Measurements from ENCODE around the gene UGT3A2.
"Not testable (repeated sequence)": the region's sequence is repeated elsewhere in the genome, so short reads cannot be mapped to it uniquely, and the experiment has no call there.

UGT3A2 gene

GRCh38 chr5:36056422-36056821 lies 10.3 kb downstream of the UGT3A2 start:
- DNase-seq (ENCODE audit: low read depth, low spot score), result no peak
- no peak overlapping the region for H3K4me3 ChIP-seq (ENCODE audit: low read length)

DNA sequence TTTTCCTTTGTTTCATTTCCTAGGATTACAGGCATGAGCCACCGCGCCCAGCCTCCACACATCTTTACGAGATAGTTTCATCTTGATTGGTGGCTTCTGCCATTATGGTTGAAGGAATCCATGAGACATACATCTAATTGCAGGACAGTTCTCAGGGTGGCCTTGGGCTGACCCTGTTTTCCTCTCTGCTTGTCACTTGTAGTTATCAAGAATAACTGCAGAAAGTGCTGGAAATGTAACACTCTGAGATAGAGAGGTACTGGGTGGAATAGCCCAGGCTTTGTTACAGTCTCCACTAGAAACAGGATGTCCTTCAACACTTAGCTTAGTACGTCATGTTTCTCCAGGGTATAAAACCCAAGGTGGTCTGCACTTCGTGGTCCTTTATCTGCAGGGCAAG lies 10.7 kb downstream of the UGT3A2 start:
- no peak overlapping the region for H3K4me3 ChIP-seq (ENCODE audit: low read length)
- no peak for DNase-seq (ENCODE audit: low read depth, low spot score)

- DNase-seq (ENCODE audit: low read depth, low spot score), result peak; percentile 95
- H3K4me3 ChIP-seq (ENCODE audit: low read length), result peak overlapping the region; percentile 22
Observed at GRCh38 chr5:36054647-36055046, 12.0 kb downstream of the UGT3A2 start.

GRCh38 chr5:36052538-36052937 lies 14.1 kb downstream of the UGT3A2 start:
- DNase-seq (ENCODE audit: low read depth, low spot score), result no peak
- no peak overlapping the region for H3K4me3 ChIP-seq (ENCODE audit: low read length)

GRCh38 chr5:36049949-36050348 lies 16.7 kb downstream of the UGT3A2 start:
- DNase-seq (ENCODE audit: low read depth, low spot score), result no peak
- H3K4me3 ChIP-seq (ENCODE audit: low read length), result no peak overlapping the region

DNA sequence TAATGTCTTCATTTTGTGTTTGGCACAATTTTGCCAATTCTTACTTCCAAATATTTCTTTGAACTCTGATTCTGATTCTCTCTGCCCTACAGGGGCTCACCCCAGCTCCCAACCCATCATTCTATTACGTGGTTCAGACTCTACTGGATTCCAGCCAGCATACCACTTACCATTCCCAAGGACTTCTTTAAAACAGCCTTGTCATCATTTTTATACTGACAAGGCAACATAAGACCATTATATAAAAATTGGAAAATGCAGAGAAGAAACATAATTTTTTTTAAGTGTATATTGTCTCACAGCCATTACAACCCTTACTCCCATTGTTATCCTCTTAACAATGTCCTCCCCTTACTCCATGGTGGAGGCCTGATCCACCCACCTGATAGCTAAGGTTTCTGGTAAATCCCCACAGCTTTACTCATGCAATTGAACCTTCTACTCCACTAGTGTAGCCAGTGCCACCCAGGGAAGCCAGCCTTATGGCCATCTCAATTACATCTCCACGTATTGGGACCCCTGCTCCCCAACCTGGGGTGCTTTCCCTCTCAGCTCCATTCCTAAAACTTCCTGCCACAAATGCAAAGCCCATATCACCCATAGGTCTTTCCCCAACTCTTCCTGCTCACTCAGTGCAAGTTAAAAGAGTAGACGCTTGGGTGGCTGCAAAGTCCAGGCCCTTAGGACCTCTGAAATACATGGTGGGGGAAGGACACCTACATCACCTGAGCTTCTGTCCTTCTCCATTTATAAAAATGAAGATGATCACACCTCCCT lies 19.1 kb downstream of the UGT3A2 start:
- no peak for DNase-seq (ENCODE audit: low read depth, low spot score)
- H3K4me3 ChIP-seq (ENCODE audit: low read length), result no peak overlapping the region

GRCh38 chr5:36045895-36046294 lies 20.8 kb downstream of the UGT3A2 start:
- DNase-seq (ENCODE audit: low read depth, low spot score), result no peak
- no peak overlapping the region for H3K4me3 ChIP-seq (ENCODE audit: low read length)

DNA sequence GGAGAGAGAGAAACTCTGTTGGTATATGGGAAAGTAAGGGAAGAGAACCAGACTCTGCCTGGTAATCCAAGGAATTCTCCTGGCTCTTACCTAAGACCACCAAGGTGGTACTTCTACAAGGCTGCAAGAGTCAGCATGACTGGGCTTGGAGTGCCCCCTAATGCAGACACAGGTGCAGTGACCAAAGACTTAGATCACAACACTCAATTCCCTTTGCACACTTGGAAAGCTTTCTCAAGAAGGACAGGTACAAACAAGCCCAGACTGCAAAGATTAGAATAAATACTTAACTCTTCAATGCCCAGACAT lies 25.2 kb downstream of the UGT3A2 start:
- DNase-seq (ENCODE audit: low read depth, low spot score), result no peak

DNA sequence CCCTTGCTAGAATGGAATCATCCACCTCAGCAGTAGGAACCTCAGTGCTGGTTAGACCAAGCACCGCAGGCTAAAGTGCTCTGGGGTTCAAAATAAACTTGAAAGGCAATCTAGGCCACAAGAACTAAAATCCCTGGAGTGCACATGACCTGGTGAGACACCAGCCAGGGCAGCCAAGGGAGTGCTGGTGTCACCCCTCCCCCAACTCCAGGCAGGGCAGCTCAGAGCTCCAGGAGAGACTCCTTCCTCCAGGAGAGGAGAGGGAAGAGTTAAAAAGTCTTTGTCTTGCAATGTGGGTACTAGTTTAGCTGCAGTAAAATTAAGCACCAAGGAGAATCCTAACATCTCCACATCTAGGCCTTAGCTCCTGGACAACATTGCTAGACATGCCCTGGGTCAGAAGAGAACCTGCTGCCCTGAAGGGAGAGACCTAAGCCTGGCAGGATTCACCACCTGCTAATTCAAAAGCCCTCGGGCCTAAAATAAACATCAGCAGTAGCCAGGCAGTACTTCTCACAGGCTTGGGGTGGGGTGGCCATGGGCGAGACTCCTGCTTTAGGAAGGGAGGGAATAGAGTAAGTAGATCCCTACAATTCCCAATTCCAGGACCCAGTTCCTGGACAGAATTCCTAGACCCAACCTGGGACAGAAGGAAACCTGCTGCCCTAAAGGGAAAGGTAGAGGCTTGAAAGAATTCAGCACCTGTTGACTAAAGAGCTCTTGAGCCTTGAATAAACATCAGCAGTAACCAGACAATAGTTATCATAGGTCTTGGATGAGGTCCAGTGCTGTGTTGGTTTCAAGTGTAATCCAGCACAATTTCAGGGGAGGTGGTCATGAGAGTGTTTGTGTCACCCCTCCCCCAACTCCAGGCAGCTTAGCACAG lies 25.8 kb downstream of the UGT3A2 start:
- DNase-seq (ENCODE audit: low read depth, low spot score), result no peak
- no peak overlapping the region for H3K4me3 ChIP-seq (ENCODE audit: low read length)

More for the DNA sequence above, 25.2 kb downstream of the UGT3A2 start:
- no peak overlapping the region for H3K4me3 ChIP-seq (ENCODE audit: low read length)

DNA sequence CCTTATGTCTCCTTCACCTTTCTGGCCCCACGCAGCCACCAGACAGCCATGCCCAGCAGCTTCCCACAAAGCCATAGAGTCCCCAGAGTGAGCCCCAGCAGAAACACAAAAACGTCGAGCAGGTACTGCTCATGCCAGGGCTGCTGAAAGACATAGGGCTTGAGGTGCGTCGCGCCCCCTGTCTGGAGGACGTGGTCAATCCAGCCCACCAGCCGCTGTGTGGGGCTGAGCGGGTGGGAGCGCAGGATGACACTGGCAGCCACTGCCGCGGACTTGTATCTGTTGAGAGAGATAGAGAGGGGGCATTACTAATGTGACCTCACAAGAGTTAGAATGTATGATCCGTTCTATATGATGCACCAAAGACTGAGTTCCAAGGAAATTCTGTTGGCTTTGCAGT lies 31.0 kb downstream of the UGT3A2 start:
- no peak overlapping the region for H3K4me3 ChIP-seq (ENCODE audit: low read length)
- no peak for DNase-seq (ENCODE audit: low read depth, low spot score)

- not testable (repeated sequence) for DNase-seq (ENCODE audit: low read depth, low spot score); H3K4me3 ChIP-seq (ENCODE audit: low read length)
Observed at GRCh38 chr5:36034536-36035134, 32.0 kb downstream of the UGT3A2 start.

DNA sequence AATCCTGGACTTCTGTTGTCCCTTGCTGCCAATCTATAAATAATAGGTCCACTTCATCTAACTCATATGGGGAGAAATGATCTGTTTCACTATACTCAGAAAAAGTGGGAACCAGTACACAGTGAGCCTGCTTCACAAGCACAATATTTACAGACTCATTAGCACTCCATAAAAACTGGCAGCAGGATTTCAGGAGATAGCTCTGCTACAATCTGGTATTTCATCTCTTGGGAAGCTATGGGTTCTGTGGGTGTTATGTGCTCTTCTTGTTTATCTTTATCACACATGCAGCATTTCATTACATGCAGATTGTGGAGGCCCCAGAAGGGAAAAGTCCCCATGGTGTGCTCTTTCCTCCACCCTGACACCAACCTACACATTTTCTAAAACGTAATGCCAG lies 33.2 kb downstream of the UGT3A2 start:
- no peak for DNase-seq (ENCODE audit: low read depth, low spot score)
- H3K4me3 ChIP-seq (ENCODE audit: low read length), result no peak overlapping the region

GRCh38 chr5:36033047-36033446 lies 33.6 kb downstream of the UGT3A2 start:
- no peak for DNase-seq (ENCODE audit: low read depth, low spot score)
- no peak overlapping the region for H3K4me3 ChIP-seq (ENCODE audit: low read length)

DNA sequence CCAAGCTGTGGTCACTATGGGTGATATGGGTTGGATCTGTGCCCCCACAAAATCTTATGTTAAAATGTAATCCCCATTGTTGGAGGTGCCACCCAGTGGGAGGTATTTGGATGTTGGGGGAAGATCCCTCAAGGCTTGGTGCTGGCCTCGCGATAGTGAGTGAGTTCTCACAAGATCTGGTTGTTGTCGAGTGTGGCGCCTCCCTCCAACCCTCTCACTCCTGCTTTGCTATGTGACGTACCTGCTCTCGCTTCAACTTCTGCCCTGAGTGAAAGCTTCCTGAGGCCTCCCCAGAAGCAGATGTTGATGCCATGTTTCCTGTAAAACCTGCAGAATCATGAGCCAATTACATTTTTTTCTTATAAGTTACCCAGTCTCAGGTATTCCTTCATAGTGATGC lies 35.5 kb downstream of the UGT3A2 start:
- no peak overlapping the region for H3K4me3 ChIP-seq (ENCODE audit: low read length)
- no peak for DNase-seq (ENCODE audit: low read depth, low spot score)

- H3K4me3 ChIP-seq (ENCODE audit: low read length), result no peak overlapping the region
- DNase-seq (ENCODE audit: low read depth, low spot score), result no peak
Observed at GRCh38 chr5:36029914-36030313, 36.8 kb downstream of the UGT3A2 start.

DNA sequence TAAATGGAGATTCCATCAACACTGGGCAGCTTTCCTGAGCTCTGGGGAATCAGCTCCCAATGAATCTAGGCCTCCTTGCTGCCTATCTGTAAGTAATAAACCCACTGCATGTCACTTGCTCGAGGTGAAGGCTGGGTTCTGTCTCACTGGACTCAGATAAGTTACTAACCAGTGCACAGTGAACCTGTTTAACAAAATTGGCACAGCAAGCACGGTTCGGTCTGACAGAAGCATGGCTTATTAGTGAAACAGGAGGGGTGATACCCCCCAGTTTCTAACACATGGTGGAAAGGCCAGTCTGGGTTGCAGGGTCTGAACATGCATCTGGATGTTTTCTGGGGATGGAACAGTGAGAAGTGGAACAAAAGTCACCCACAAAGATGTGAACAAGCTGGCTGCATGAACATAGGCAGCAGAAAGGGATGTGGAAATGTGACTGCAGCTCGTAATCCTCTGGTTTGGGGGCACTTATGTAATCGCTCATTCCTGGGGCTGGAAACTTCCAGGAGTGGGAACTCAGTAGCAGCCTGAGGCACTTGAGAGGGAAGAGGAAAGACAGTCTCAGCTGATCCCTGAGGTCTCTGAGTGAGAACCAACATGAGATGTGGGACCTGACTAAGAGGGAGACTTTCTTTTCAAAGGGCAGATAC lies 37.7 kb downstream of the UGT3A2 start:
- no peak overlapping the region for H3K4me3 ChIP-seq (ENCODE audit: low read length)
- no peak for DNase-seq (ENCODE audit: low read depth, low spot score)

- DNase-seq (ENCODE audit: low read depth, low spot score), result no peak
- H3K4me3 ChIP-seq (ENCODE audit: low read length), result no peak overlapping the region
Observed at GRCh38 chr5:36027711-36028110, 39.0 kb downstream of the UGT3A2 start.

GRCh38 chr5:36026706-36027465 lies 39.8 kb downstream of the UGT3A2 start:
- DNase-seq (ENCODE audit: low read depth, low spot score), result no peak
- no peak overlapping the region for H3K4me3 ChIP-seq (ENCODE audit: low read length)

DNA sequence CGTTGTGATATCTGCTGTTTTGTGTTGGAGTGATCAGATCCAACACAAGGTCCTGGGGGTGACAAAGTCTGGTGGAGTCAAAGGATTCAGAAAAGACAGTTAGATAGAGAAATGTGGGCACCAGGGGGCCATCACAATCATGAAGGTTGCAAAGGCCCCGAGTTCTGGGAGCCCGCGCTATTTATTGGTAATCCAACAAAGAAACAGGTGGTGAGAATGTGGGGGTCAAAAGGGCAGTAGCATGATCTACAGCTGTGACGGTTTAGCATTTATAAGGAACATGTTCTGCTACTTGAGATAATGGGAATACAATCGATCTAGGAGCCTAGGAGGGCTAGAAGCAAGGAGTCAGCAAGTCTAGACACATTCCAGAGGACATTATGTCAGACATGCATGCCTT lies 44.4 kb downstream of the UGT3A2 start:
- DNase-seq (ENCODE audit: low read depth, low spot score); H3K4me3 ChIP-seq (ENCODE audit: low read length): not testable (repeated sequence)

All from Jurkat, Clone E6-1 (cell line).